ENCODE measurements around the gene HASPIN.

- TF ChIP-seq, protein P1, sequence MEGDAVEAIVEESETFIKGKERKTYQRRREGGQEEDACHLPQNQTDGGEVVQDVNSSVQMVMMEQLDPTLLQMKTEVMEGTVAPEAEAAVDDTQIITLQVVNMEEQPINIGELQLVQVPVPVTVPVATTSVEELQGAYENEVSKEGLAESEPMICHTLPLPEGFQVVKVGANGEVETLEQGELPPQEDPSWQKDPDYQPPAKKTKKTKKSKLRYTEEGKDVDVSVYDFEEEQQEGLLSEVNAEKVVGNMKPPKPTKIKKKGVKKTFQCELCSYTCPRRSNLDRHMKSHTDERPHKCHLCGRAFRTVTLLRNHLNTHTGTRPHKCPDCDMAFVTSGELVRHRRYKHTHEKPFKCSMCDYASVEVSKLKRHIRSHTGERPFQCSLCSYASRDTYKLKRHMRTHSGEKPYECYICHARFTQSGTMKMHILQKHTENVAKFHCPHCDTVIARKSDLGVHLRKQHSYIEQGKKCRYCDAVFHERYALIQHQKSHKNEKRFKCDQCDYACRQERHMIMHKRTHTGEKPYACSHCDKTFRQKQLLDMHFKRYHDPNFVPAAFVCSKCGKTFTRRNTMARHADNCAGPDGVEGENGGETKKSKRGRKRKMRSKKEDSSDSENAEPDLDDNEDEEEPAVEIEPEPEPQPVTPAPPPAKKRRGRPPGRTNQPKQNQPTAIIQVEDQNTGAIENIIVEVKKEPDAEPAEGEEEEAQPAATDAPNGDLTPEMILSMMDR (IDR thresholded peaks at IDR 0.05; ENCODE audit: poor library complexity, severe bottlenecking), result no peak
- no peak for TF ChIP-seq REST (IDR thresholded peaks at IDR 0.05; ENCODE audit: borderline replicate concordance)
- TF ChIP-seq RAD21 (conservative IDR thresholded peaks at IDR 0.05), result no peak
- no peak for TF ChIP-seq EZH2 (IDR thresholded peaks at IDR 0.05; ENCODE audit: borderline replicate concordance, insufficient read depth, low read length, poor library complexity, severe bottlenecking)
- no peak for TF ChIP-seq EP300 (conservative IDR thresholded peaks at IDR 0.05; ENCODE audit: poor library complexity, severe bottlenecking)
Measured at GRCh38 chr17:3755335-3756030, 31.8 kb downstream of the HASPIN start.

Measured in neural cell (in vitro differentiated cells).